GM12874 (cell line): ENCODE results near the gene CLMP.

Experiments used
- TF ChIP-seq, protein P1 (sequence below): IDR thresholded peaks from 2 replicates; pipeline ENCODE4 v1.5.1; 2011; ENCODE audit warnings: low read depth, mild to moderate bottlenecking, control low read depth, low read length, moderate library complexity; ENCODE audit not compliant: insufficient read depth

Gene CLMP

DNA sequence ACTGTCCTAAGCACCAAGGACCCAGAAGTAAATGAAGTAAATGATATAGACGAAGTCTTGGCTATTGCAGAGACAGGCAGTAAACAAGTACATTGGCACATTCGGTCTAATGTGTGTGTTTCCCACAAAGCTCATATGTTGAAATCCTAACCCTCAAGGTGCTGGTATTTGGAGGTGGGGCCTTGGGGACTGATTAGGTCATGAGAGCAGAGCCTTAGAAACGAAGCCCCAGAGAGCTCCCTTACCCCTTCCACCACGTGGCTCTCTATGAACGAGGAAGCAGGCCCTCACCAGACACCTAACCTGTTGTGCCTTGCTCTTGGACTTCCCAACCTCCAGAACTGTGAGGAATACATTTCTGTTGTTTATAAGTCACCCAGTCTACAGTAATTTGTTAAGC lies 14.9 kb downstream of the CLMP start:
- TF ChIP-seq, protein P1, sequence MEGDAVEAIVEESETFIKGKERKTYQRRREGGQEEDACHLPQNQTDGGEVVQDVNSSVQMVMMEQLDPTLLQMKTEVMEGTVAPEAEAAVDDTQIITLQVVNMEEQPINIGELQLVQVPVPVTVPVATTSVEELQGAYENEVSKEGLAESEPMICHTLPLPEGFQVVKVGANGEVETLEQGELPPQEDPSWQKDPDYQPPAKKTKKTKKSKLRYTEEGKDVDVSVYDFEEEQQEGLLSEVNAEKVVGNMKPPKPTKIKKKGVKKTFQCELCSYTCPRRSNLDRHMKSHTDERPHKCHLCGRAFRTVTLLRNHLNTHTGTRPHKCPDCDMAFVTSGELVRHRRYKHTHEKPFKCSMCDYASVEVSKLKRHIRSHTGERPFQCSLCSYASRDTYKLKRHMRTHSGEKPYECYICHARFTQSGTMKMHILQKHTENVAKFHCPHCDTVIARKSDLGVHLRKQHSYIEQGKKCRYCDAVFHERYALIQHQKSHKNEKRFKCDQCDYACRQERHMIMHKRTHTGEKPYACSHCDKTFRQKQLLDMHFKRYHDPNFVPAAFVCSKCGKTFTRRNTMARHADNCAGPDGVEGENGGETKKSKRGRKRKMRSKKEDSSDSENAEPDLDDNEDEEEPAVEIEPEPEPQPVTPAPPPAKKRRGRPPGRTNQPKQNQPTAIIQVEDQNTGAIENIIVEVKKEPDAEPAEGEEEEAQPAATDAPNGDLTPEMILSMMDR: no peak

DNA sequence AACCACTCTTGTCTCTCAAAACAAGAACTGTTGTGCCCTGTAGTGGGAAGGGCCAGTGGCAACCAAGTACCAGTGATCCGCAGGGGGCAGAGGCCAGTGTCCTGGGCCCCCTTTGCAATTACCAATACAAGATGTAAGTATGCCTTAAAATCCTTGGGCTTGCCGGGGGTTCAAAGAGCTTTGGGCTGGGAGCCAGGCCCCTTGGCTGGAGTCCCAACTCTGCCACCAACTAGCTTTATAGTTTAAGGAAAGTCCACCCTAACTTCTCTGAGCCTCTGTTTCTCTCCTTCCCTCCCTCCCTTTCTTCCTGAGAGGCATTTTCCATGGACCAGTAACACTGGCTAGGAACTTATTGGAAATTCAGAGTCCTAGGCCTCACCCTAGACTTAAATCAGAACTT lies 15.5 kb downstream of the CLMP start:
- TF ChIP-seq, protein P1: no peak

DNA sequence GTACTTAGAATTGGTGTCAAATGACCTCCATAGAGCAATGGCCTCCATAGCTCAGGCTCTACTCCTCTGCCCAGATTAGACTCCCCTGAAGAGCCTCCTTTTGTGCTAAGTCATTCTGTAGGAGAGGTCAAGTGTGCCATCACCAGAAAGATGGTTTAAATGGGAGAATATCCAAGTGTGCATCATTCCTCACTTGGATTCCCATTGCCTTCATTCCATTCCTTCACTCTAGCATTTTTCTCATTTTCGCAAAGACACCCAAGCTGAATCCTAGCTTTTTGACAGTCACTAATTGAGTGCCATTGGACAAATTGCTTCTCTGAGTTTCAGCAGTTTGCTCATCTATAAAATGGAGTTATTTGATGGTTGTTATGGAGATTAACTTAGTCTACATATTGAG lies 16.9 kb downstream of the CLMP start:
- TF ChIP-seq, protein P1: no peak

DNA sequence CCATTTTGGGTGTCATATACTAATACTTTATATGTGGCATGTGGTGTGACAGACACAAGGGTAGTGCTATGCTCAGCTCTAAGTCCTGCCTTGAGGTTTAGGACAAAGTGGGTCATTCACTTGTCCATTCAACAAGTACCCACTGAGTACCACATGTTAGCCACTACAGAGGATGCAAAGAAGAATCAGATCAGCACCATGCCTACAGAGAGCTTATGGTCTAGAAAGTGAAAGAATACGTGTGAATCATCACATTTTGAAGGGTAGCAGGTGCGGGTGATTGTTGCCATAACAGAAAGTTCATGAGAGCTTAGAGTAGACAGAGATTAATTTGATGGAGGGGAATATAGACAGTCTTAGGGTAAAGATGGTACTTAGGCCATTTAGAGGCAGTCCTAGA lies 18.3 kb downstream of the CLMP start:
- TF ChIP-seq, protein P1: no peak

DNA sequence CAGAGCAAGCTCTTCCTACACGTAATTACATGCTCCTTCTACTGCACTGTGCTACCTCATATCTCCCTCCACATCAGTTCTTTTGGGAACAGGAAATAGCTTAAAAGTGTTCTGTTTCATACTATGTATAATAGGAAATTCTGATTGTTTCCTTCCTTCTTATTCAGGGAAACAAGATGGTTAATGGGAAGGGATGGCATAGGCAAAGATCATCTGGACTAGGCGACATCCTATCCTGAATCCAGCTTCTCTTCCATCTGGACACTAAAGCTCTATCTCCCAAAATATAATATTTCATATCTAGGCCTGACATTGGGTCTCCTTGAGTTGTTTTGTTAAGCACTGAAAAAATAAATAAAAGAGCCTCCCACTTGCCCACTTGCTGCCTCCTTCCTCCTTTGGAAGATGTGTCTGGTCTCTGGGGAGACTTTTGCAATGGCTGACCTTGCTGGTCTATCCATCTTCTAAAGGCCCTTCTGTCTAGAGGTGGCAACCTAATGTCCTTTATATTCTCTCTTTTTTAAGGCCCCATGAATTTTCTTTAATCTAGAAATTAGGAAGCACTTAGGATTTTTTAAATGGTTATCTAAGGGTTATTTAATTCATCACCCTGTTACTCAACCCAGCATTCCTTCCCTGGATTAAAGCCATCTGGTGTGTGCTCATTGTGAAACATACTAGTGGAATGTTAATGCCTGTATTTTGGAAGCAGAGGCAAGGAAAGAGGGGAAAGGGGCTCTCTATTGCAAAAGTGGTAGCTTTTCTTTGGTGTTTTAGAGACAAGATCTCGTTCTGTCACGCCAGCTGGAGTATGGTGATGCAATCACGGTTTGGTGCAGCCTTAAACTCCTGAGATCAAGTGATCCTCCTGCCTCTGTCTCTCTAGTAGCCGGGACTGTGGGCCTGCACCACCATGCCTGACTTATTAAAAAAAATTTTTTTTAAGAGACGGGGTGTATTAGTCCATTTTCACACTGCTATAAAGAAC lies 20.6 kb downstream of the CLMP start:
- TF ChIP-seq, protein P1: no peak

DNA sequence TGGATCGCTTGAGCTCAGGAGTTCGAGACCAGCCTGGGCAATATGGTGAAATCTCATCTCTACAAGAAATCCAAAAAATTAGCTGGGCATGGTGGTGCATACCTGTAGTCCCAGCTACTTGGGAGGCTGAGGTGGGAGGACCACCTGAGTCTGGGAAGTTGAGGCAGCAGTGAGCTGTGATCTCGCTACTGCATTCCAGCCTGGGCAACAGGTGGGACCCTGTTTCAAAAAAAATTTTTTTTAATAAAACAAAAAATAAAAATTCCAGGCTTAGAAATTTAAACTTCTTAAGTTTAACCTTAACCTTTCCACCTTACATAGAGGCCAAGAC lies 21.2 kb downstream of the CLMP start:
- TF ChIP-seq, protein P1: no peak

DNA sequence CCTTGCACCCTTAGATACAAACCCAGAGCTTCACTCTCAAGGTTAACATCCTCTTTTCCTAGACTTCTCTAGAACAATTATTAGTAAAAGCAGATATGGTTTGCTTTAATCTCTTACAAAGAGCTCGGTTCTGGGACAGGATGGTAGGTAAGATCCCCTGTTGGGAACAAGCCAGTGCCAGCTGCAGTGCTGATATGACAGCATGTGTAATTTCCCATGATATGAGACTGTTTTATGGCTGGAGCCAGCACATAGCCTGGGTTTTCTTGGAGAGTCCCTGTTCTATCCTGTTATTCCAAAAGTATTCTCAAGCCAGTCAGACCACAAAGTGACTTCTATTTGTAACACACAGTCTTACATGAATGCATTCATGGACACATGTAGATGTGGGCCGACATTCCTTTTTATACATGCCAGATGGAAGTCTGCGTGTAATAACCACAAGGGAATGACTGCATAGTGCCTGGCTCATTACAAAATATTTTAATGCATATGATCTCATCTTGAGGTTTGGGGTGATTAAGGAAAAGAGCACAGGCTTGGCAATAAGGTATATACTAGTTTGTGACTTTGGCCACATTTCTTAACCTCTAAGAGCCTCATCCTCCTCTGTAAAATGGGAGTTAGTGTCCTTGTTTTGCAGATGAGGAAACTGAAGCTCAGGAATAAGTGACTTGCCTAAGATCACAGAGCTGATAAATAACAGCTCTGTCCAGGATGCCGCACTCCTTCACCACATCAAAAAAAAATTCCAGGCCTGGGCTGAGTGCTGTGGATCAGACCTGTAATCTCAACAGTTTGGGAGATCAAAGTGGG lies 21.8 kb downstream of the CLMP start:
- TF ChIP-seq, protein P1: no peak
